Middle frontal gyrus (tissue), 1 donor: Measurements from ENCODE around the gene OBP2B.
"Not testable (repeated sequence)": the region's sequence is repeated elsewhere in the genome, so short reads cannot be mapped to it uniquely, and the experiment has no call there.

Experiments
- DNase-seq: peaks from one replicate; pipeline ENCODE4 v3.0.0-alpha.2; 2015; ENCODE audit warnings: low spot score; ENCODE audit errors: extremely low spot score

OBP2B gene

GRCh38 chr9:133223159-133223756, 14.2 kb upstream of the OBP2B start:
- DNase-seq = not testable (repeated sequence)

DNA sequence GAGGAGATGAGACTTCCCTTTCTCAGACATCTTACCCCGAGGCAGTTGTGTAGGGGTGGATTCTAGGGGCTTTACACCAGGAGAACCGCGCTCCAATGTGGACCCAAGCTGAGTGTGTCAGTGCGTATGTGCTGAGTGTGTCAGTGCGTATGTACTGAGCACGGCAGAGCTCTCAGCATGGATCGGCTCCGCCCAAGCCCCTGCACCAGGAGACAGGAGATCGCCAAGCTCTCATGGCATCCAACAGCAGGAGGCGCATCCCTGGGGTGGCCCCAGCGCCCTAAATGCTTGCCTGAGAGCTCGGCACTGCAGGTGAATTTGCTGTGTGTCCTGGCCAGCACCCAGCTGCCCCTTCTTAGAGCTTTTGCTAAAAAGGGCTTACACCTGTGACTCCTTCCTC, 12.9 kb upstream of the OBP2B start:
- not testable (repeated sequence) for DNase-seq

- DNase-seq = no peak
Measured at GRCh38 chr9:133221177-133221809, 12.2 kb upstream of the OBP2B start.

- DNase-seq = not testable (repeated sequence)
Measured at GRCh38 chr9:133218049-133218975, 9.3 kb upstream of the OBP2B start.

- not testable (repeated sequence) for DNase-seq
Measured at GRCh38 chr9:133217333-133217988, 8.4 kb upstream of the OBP2B start.

DNA sequence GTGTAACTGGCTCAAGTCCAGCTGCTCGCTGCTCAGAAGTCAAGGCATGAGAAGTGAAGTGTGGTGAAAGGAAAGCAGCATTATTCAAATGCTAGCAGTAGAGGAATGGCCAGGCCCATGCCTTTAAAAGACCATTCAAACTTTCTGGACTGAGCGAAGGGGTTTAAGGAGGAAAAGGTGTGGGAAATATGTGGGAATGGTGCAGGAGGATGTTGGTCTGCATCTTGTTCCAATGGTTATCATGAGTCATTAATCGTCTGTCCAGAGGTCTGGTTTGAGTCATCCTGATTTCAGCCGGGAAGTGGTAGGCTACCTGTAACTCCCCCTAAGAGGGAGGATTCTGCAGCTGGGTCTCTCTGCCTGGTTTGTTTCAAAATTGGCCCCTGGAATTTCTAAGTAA, 5.2 kb upstream of the OBP2B start:
- DNase-seq = not testable (repeated sequence)

DNA sequence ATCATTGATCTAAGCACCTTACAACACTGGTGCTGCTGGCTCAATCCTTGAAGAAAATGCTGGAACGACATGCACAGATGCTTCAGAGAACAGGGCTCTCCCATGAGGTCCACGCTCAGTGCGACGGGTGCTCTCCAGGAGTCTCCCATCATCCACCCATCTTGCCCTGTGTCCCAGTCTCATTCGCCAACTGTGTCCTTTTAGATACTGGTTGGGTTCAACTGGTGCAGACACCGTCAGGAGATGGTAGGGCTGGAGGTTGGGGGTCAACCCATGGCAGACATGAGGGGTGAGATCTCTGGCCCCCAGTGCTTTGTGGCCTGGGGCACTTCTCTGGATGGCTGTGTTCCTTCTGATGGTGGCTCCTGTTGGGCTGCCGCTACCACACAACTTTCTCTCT, 1.6 kb upstream of the OBP2B start:
- no peak for DNase-seq

- no peak for DNase-seq
Measured at GRCh38 chr9:133210202-133210532, 1.1 kb upstream of the OBP2B start.

DNA sequence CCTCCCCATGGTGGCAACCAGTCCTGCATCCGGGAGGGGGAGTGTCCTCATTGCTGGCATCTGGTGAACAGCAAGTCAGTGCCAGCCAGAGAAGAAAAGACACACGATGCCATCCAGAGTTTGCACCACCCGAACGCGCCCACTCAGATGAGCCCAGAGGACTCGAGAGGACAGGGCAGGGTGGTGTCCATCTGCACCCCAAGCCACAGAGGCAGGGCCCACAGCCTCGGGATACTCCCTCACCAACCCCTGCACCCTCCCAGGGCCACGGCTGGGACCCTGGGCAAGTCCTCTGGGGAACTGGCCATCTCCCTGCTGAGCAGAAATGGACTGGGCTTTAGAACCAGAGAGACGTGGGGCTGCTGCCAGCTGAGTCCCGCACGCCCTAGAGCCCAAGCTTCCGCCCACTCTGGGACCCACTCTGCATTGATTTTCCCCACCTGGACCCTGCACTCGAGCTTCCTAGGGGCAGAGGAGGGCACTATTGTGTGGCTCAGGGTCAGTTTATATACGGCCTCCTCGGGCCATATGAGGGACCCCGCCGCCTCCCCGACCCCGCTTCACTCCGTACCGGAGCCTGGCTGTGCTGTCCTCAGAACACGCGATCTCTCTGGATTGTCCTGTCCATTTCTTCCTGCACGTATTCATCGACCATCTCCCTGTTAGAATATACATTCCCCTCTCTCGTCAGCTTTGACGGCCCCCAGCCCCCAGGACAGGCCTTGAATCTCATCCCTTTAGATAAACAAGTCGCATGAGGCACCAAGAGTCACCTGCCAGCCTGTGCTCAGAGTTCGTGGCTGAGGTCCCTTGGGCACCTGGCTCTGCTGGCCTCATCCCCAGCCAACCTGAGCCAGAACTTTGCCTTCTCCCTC, 514 bp upstream of the OBP2B start:
- not testable (repeated sequence) for DNase-seq

- DNase-seq = not testable (repeated sequence)
Measured at GRCh38 chr9:133208171-133208879, 725 bp downstream of the OBP2B start.

DNA sequence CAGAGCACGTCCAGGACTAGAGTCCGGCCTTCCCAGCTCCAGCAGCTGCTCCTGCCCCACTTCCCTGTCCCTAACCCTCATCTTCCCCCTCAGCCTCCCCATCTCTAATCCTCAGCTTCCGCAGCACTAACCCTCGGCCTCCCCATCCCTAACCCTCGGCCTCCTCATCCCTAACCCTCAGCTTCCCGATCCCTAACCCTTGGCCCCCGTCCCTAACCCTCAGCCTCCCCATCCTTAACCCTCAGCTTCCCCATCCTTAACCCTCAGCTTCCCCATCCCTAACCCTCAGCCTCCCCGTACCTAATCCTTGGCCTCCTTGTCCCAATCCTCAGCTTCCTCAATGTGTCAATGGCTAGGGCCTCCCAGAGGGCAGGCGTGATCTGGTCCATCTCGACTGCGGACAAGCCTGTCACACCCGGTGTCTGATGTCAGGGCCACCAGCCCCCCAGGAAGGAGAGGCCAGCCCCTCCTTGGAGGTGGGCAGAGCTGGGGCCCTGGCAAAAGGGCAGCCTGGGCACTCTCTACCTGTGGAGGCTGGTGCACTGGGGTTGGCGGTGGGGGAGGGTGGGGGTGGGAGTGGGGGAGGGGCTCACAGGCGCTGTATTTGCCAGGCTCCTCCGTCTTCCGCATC, 1.4 kb downstream of the OBP2B start:
- DNase-seq = no peak

GRCh38 chr9:133207021-133207531, 2.0 kb downstream of the OBP2B start:
- no peak for DNase-seq

- DNase-seq = no peak
Measured at GRCh38 chr9:133205996-133206931, 2.8 kb downstream of the OBP2B start.

DNA sequence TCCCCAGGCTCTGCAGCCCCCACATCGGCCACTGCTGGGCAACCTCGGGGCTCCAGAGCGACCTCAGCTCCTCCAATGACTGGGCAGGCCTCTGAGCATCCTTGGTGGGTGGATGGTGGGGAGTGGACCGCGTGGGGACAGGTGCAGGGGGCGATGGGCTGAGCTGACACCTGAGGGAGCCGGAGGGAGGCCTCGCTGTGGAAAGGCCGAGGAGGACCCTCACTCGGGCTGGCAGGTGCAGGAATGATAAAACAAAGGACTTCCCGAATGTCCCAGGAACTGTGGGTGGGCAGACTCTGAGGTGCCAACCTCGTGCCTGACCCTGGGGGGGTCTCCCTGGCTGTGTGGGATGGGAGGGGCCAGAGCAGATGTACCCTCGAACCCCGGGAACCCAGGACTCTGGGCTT, 3.6 kb downstream of the OBP2B start:
- DNase-seq = not testable (repeated sequence)

DNA sequence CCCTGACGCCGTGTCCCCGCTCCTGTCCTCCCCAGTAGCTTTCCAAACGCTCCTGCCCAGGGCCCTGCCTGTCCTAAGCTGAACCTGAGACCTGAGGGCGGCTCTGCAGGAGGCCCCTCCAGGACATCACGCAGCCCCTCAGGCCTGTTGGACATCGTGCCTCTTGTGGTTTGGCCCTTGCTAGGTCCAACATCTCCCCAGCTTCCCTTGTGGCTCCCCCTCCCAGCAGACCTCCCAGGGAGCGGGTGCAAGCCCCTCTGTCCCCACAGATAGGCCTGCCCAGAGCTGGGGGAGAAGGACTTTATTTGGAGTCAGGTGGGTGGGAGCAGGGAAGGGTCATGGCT, 4.1 kb downstream of the OBP2B start:
- DNase-seq = no peak

DNA sequence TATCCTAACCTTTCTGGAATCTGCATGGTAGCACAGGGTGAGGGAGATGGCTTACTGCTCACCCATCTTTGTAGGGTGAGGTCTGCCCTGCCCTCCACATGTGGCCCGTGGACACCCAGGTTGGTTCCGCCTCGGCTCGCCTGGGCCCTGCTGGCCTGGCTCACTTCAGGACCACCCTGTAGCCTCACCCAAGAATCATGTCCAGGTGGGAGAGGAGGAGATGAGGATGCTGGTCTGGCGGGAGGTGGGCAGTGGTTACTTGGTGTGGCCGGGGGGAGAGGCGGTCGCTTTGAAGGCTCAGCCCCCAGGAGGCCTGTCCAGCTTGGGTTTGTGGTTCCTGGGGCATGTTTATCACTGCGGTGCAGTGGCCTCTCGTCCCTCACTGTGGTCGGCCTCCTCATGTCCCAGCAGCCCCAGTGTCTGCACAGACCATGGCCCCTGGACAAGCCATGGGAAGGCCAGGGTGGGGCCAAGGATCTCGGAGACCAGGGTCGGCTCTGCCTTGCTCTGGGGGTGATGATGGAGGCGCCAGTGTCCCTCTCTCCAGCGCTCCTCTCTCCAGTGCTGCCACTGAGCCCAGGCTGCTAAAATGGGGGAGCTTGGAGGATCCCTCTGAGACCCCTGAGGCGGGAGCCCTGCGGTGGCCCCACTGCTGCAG, 4.6 kb downstream of the OBP2B start:
- DNase-seq = no peak

DNA sequence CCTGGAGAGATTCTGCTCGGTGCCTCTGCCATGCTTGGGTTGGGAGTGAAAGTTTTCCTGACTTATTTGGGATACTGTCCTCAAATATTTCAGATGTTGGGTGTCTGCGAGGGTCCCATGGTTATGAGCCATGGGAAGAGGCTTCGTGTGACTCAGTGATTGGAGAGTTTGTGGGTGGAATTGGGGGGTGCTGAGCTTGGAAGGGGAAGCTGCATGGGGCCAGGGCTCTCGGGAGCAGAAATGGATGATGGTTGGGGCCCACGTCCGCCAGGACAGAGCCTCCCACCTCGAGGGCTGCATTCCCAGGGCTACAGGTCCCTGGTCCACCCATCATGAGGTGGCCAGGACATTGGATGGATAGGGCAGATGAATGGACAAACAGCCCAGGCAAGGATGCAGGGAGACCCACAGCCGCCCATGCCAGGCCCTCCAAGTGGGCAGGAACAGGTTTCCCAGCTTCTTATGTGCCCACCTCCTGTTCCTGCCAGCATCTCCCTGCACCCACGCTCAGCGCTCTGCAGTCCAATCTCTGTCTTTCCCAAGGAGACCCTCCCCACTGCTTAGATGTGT, 5.5 kb downstream of the OBP2B start:
- DNase-seq = no peak
